Suppressor macrophage treated with lipopolysaccharide for 1 hour (primary cell): ENCODE data around the gene METTL24.

ENCODE experiments used
- DNase-seq, 3 donors: peaks; one replicate each; pipeline ENCODE4 v3.0.0-alpha.2; 2020 to 2022

Gene METTL24

GRCh38 chr6:110357664-110358552, at the start of gene METTL24:
METTL24 (minus strand) TSS chr6:110358349; CDS start chr6:110358272, 77 bp downstream.
- DNase-seq: peak; percentile 27 to 46 (median 39)

GRCh38 chr6:110404607-110405006, 46.5 kb upstream of the METTL24 start:
- peak; percentile 78 to 82 (median 80) for DNase-seq

GRCh38 chr6:110401585-110402176, 43.5 kb upstream of the METTL24 start:
- no peak for DNase-seq

- no peak for DNase-seq
These were observed 42.1 kb upstream of the METTL24 start for GRCh38 chr6:110400208-110400607.

GRCh38 chr6:110399219-110400071, 41.3 kb upstream of the METTL24 start:
- peak in 1 of 3 donors; percentile 28 for DNase-seq

GRCh38 chr6:110398778-110399177, 40.6 kb upstream of the METTL24 start:
- DNase-seq: no peak

- DNase-seq: no peak
These were observed 37.1 kb upstream of the METTL24 start for GRCh38 chr6:110395221-110395620.

GRCh38 chr6:110394409-110394808, 36.3 kb upstream of the METTL24 start:
- no peak for DNase-seq

- no peak for DNase-seq
These were observed 34.6 kb upstream of the METTL24 start for GRCh38 chr6:110392727-110393126.

GRCh38 chr6:110390404-110390803, 32.3 kb upstream of the METTL24 start:
- DNase-seq: no peak

GRCh38 chr6:110389689-110390382, 31.7 kb upstream of the METTL24 start:
- DNase-seq: no peak

GRCh38 chr6:110387986-110388385, 29.8 kb upstream of the METTL24 start:
- no peak for DNase-seq

- DNase-seq: no peak
These were observed 27.3 kb upstream of the METTL24 start for GRCh38 chr6:110385458-110385863.

- DNase-seq: no peak
These were observed 20.4 kb upstream of the METTL24 start for GRCh38 chr6:110378552-110378951.

- no peak for DNase-seq
These were observed 10.9 kb upstream of the METTL24 start for GRCh38 chr6:110369066-110369465.

- no peak for DNase-seq
These were observed 10.1 kb upstream of the METTL24 start for GRCh38 chr6:110368284-110368683.

GRCh38 chr6:110367825-110368224, 9.7 kb upstream of the METTL24 start:
- no peak for DNase-seq

- DNase-seq: no peak
These were observed 8.8 kb upstream of the METTL24 start for GRCh38 chr6:110366975-110367374.

GRCh38 chr6:110366256-110366655, 8.1 kb upstream of the METTL24 start:
- no peak for DNase-seq

GRCh38 chr6:110364364-110365105, 6.4 kb upstream of the METTL24 start:
- no peak for DNase-seq

- DNase-seq: no peak
These were observed 5.6 kb upstream of the METTL24 start for GRCh38 chr6:110363748-110364147.

- DNase-seq: no peak
These were observed 2.5 kb upstream of the METTL24 start for GRCh38 chr6:110360676-110361075.
